ENCODE results near the gene CYP2W1.

The CYP2W1 gene

DNA sequence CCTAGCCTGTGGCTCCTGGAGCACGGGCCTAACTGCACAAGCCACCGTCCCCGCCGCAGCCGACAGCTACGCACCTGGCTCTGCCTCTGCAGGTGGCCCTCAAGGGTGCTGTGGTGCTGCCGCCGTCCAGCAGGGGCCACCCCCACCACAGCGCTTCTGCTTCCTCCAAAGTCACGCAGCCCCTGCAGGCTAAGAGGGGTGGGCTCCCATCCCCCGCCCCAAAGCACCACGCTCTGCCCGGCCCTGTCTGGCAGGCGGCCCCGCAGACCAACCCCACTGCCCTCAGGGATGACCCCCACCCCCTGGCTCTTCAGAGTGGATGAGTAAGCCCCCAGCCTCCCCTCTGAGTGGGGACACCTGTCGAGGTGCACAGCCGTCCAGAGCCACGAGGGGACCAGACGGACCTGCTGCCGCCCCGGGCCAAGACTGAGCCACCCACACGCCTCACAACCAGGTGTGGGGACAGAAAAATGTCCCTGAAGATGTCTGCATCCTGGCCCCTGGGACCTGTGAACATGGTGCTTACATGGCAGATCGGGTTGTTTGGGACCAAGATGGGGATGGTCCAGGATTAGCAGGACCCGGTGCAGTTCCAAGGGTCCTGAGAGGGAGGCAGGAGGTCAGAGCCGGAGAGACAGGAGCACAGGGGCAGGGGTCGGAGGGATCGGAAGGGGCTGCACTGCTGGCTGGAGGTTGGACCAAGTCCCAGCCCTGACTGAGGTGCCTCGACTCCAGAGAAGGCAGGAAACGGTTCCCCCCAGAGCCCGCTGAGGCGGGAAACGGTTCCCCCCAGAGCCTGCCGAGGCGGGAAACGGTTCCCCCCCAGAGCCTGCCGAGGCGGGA is 19.5 kb upstream of the CYP2W1 start:
- H3K4me3 ChIP-seq (ENCODE audit: low read length): peak overlapping the region; percentile 37
- peak; percentile 72 for DNase-seq (ENCODE audit: low read depth, low spot score)

GRCh38 chr7:964401-965231 is 18.4 kb upstream of the CYP2W1 start:
- H3K4me3 ChIP-seq (ENCODE audit: low read length): no peak overlapping the region
- DNase-seq (ENCODE audit: low read depth, low spot score): no peak

DNA sequence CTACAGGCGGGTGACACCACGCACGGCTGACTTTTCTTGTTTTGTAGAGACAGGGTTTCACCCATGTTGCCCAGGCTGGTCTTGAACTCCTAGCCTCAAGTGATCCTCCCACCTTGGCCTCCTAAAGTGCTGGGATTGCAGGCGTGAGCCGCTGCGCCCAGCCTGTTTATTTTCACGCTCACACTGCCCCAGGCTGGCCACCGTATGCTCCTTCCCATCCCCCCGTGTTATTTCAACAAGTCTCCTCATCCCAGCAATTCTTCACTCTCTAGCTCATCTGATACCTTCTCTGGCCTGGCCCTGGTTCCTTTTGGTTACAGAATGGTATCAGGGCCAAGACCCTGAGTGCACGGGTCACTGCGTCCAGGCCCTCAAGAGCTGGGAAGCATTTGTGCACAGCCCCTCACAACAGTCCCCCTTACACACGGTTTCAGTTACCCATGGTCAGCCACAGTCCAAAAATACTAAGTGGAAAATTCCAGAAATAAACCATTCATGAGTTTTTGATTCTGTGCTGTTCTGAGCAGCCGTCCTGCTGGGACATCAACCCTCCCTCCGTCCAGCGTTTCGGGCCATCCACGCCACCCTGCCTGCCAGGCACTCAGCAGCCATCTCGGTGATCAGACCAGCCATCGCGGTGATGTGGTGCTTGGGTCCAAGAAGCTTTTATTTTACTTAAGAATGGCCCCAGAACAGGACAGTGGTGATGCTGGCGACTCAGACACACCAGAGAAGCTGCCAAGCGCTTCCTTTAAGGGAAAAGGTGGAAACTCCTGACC is 16.5 kb upstream of the CYP2W1 start:
- no peak for DNase-seq (ENCODE audit: low read depth, low spot score)
- no peak overlapping the region for H3K4me3 ChIP-seq (ENCODE audit: low read length)

- no peak for DNase-seq (ENCODE audit: low read depth, low spot score)
- no peak overlapping the region for H3K4me3 ChIP-seq (ENCODE audit: low read length)
These were observed 15.5 kb upstream of the CYP2W1 start for GRCh38 chr7:967361-968082.

- no peak overlapping the region for H3K4me3 ChIP-seq (ENCODE audit: low read length)
- no peak for DNase-seq (ENCODE audit: low read depth, low spot score)
These were observed 14.5 kb upstream of the CYP2W1 start for GRCh38 chr7:968205-969105.

DNA sequence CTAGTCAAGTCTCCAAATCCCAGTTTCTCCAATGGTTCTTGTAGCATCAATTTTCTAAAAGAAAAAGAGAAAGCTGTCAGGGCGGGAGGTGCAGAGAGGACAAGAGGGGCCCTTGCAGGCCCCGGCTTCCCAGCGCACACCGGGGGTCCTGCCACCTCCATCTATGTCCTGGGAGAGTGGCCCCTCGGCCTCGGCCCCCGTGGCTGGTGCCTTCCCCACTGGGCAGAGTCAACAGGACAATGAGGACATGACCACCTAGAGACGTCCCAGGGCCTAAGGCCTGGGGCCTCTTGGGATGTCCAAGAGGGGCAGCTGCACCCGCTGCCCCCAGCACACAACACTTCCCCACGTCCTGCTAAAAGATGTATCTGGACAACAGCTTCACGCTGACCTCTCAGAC is 13.6 kb upstream of the CYP2W1 start:
- no peak for DNase-seq (ENCODE audit: low read depth, low spot score)
- H3K4me3 ChIP-seq (ENCODE audit: low read length): no peak overlapping the region

DNA sequence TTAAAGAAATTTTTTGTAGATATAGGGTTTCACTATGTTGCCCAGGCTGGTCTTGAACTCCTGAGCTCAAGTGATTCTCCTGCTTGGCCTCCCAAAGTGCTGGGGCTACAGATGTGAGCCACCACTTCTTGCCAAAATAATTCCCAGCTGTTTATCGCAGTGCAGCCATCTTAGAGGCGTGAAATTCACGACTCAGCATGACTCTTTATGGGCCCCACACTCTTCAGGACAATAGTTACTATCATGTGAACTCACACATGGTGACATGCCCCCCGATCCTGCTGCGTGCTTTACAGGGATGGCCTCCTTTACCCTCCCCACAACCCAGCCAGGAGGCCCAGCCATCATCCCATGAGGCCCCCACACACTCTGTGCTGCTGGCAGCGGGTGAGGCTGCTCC is 12.2 kb upstream of the CYP2W1 start:
- DNase-seq (ENCODE audit: low read depth, low spot score): no peak
- no peak overlapping the region for H3K4me3 ChIP-seq (ENCODE audit: low read length)

DNA sequence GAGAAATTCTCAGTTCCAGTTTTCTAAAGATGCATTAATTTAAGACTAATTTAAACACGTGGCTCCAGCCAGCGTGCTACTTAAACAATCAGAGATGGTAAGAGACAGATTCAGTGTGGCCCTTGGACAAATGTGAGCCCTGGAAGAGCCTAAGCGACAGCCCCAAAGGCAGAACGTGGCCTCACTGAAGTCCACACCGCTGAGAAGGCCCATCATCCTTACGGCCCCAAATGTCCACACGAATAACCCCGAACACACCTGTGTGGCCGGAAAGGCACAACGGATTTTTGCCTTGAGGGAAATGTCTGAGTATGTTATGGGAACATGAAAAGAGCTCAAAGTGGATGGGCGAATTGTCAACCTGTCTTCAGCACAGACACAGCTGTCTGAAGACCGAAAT is 10.9 kb upstream of the CYP2W1 start:
- DNase-seq (ENCODE audit: low read depth, low spot score): no peak
- no peak overlapping the region for H3K4me3 ChIP-seq (ENCODE audit: low read length)

DNA sequence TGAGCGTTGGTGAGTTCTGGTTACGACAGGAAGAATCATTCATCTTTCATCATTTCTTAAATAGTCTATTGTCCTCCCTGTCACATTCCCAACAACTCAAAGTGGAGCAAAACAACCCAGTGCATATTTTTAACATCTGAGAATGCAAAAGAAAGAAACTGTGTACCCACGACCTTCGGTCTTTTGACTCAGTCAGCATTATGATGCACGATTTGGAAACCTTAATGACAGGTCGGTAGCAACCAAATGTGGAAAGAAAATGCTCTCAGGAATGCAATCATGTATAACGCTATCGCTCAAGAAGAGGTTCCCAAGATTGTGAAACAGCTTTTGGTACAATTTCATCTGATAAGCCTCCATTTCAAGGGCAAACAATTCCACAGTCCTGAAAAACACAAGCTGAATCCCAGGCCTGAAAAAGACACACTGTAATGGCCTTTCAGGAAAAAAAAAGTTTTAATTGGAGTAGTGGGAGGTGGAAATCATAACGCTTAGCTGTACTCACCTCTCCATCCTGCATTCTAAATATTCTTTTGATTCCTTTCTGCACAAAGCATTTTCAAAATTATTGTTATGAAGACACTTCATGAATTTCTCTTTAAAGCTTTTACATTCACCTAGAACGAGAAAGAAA is 10.2 kb upstream of the CYP2W1 start:
- no peak for DNase-seq (ENCODE audit: low read depth, low spot score)
- no peak overlapping the region for H3K4me3 ChIP-seq (ENCODE audit: low read length)

DNA sequence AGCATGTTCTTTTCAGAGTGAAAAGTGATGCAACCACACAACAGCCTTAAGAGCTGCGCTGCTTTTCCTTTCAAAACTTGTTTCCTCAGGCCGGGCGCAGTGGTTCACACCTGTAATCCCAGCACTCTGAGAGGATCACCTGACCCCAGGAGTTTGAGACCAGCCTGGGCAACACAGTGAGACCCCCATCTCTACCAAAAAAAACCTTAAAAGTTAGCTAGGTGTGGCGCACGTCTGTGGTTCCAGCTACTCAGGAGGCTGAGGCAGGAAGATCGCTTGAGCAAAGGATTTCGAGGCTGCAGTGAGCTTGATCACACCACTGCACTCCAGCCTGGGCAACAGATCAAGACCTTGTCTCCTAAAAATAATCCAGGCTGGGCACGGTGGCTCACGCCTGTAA is 9.7 kb upstream of the CYP2W1 start:
- no peak overlapping the region for H3K4me3 ChIP-seq (ENCODE audit: low read length)
- DNase-seq (ENCODE audit: low read depth, low spot score): no peak

DNA sequence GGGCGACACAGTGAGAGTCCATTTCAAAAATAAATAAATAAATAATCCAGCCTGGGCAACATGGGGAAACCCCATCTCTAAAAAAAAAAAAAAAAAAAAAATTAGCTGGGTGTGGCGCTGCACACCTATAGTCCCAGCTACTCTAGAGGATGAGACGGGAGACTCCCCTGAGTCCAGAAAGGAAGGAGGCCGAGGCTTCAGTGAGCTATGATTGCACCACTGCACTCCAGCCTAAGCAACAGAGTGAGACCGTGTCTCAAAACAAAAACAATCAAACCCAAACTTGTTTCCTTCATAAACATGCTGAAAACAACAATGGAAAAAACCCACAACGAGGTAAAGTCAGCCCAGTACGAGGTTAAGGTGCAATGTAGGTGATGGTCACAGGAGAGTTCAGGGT is 8.8 kb upstream of the CYP2W1 start:
- DNase-seq (ENCODE audit: low read depth, low spot score): no peak
- peak overlapping the region; percentile 85 for H3K4me3 ChIP-seq (ENCODE audit: low read length)

DNA sequence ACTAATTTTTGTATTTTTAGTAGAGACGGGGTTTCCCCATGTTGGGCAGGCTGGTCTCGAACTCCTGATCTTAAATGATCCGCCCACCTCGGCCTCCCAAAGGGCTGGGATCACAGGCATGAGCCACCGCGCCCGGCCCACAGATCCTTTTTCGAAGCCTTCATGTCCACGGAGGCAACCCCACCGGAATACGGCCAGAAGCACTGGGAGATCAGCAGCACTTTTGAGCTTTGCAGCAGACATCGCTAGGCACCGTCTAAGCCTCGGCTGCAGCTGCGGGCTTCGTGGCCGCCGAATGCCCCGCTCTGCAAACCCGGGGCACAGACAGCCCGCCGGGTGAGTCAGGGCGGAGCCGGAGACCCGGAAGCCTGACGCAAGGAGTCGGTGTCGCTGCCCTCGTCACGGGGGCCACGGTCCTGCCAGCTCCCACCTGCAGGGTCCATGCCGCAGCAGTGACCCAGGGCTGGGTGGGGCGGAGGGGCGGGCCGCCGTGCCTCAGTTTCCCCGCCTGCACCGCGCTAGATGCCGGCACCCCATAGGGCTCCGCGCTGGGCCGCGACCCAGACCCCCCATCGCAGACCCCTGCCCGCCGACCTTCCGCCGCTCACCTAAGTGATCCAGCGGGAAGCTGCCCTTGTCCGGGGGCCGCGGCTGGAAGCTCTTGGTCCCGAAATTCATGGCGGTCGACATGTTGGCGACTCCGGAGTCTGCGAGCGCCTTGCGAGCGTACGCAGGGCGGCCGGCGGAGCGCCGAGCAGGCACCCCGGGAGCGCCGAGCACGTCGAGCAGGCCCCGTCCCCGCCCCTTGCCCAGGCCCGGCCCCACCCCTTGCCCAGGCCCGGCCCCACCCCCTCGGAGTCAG is 7.9 kb upstream of the CYP2W1 start, which contains the start of gene COX19:
TSS of gene COX19 (minus strand) at position 730 of the 862 bp plus-strand sequence. CDS start at position 690, 40 bp downstream.
- DNase-seq (ENCODE audit: low read depth, low spot score): peak; percentile 81
- H3K4me3 ChIP-seq (ENCODE audit: low read length): peak within 1 kb of the TSS; percentile 85

GRCh38 chr7:975702-976473 is 7.1 kb upstream of the CYP2W1 start:
- peak overlapping the region; percentile 85 for H3K4me3 ChIP-seq (ENCODE audit: low read length)

DNA sequence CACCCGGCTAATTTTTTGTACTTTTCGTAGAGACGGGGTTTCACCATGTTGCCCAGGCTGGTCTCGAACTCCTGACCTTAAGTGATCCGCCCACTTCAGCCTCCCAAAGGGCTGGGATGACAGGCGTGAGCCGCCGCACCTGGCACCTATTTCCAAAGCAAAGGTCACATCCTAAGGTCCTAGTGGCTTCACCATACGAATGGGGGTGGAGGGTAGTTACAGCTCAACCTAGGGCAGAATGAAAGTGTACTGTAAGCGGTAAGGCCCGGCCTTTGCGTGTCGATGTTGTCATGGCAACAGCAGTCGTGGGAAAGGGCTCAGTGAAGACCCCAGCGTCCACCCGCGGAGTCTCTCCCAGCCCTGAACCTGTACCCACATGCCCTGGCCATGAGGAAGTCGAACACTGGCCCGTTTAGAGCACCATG is 6.1 kb upstream of the CYP2W1 start:
- no peak overlapping the region for H3K4me3 ChIP-seq (ENCODE audit: low read length)
- DNase-seq (ENCODE audit: low read depth, low spot score): no peak

More at GRCh38 chr7:975702-976473, 7.1 kb upstream of the CYP2W1 start:
- no peak for DNase-seq (ENCODE audit: low read depth, low spot score)

DNA sequence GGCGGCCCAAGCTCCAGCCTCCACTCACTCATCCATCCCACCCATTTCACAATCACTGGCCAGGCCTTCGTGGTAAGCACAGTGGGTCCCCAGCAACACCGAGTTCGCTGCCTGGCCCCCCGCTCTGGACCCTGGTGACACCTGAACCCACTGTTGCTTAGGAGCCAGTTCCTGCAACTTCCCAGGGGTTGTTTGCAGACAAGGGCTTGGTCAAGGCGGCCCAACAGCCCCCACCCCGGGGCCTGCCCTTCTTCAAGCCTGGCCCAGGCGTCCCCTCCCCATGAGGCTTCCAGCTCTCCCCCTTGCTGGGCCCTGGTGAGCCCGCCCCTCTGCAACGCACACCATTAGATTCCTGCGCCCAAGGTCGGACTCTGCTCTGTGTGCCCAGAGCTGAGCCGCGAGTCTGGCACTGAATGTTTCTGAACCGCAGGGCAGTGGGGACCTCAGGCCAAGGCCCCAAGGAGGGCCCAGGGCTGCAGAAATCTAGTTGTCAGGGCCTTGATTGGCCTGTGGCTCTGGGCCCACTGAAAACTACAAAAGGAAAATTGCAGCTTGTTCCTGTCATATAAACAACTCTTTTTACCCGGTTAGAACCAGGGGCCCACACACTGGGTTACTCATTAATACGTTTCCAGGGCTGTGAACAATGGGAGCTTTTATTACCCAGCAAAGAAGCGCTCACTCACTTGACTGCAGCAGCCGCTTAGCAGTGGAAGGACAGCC is 5.5 kb upstream of the CYP2W1 start:
- H3K4me3 ChIP-seq (ENCODE audit: low read length): no peak overlapping the region
- no peak for DNase-seq (ENCODE audit: low read depth, low spot score)

Measured in Jurkat, Clone E6-1 (cell line).